Measurements from ENCODE around the gene PLCB4. TPM values are rescaled to one million over a fixed set of nuclear protein-coding genes. Genes with fewer than 3 reads are reported as not detected.

Gene PLCB4
- total RNA-seq, 1 experiment from 2014 or later: 12.6 TPM

- DNase-seq (ENCODE audit: low spot score) (no peak), ATAC-seq (no peak)
- no peak overlapping the region for H3K4me3 Mint-ChIP-seq
- TF ChIP-seq USF2 (CRISPR knock-in tag; IDR thresholded peaks at IDR 0.05) (no peak), GRHL2 (CRISPR knock-in tag; IDR thresholded peaks at IDR 0.05; ENCODE audit: insufficient replicate concordance, severe bottlenecking) (no peak), HMGXB4 (CRISPR knock-in tag; IDR thresholded peaks at IDR 0.05) (no peak), USF1 (CRISPR knock-in tag; IDR thresholded peaks at IDR 0.05) (no peak), EMX1 (CRISPR knock-in tag; IDR thresholded peaks at IDR 0.05) (no peak), NR1H2 (CRISPR knock-in tag; IDR thresholded peaks at IDR 0.05) (no peak)
- TF ChIP-seq, protein P1, sequence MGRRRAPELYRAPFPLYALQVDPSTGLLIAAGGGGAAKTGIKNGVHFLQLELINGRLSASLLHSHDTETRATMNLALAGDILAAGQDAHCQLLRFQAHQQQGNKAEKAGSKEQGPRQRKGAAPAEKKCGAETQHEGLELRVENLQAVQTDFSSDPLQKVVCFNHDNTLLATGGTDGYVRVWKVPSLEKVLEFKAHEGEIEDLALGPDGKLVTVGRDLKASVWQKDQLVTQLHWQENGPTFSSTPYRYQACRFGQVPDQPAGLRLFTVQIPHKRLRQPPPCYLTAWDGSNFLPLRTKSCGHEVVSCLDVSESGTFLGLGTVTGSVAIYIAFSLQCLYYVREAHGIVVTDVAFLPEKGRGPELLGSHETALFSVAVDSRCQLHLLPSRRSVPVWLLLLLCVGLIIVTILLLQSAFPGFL (CRISPR knock-in tag; IDR thresholded peaks at IDR 0.05; ENCODE audit: borderline replicate concordance): no peak
- no peaks in the 10 kb centered on the region for H3K27me3 Mint-ChIP-seq (ENCODE audit: low read depth)
- peaks cover 21% of the 10 kb centered on the region for H3K36me3 Mint-ChIP-seq
- no peaks in the 10 kb centered on the region for H3K4me1 Mint-ChIP-seq
- H3K27ac Mint-ChIP-seq: no peak overlapping the region
- CTCF ChIA-PET: interaction anchor here (1.2 to 5.2 kb wide), 4 partner anchors 11 to 160 kb away, joined by 5 to 30 read pairs (median 14); no protein-coding TSS in a partner anchor
- POLR2A ChIA-PET: no interaction called here
- peaks cover 8% of the 10 kb centered on the region for H3K9me3 Mint-ChIP-seq
These were observed 388.2 kb downstream of the PLCB4 start for GRCh38 chr20:9457136-9457535.

GRCh38 chr20:9458138-9458796 lies 389.4 kb downstream of the PLCB4 start:
- ChIA-PET POLR2A (no interaction called here), CTCF (interaction anchor here (0.6 to 5.2 kb wide), 8 partner anchors 10 to 159 kb away, joined by 3 to 30 read pairs (median 6); no protein-coding TSS in a partner anchor)
- Mint-ChIP-seq H3K27me3 (ENCODE audit: low read depth) (no peaks in the 10 kb centered on the region), H3K27ac (no peak overlapping the region), H3K36me3 (peaks cover 27% of the 10 kb centered on the region), H3K4me3 (no peak overlapping the region), H3K9me3 (peaks cover 15% of the 10 kb centered on the region), H3K4me1 (no peaks in the 10 kb centered on the region)
- ATAC-seq (peak; percentile 96), DNase-seq (ENCODE audit: low spot score) (peak; percentile 47)
- TF ChIP-seq ZNF423 (CRISPR knock-in tag; IDR thresholded peaks at IDR 0.05) (no peak), STAT6 (CRISPR knock-in tag; conservative IDR thresholded peaks at IDR 0.05; ENCODE audit: low read depth) (no peak), ATF6 (CRISPR knock-in tag; IDR thresholded peaks at IDR 0.05) (no peak), JUN (CRISPR knock-in tag; IDR thresholded peaks at IDR 0.05) (no peak), SMAD4 (CRISPR knock-in tag; IDR thresholded peaks at IDR 0.05) (no peak), NR3C1 (CRISPR knock-in tag; conservative IDR thresholded peaks at IDR 0.05; ENCODE audit: low read depth) (no peak), GABPB1 (CRISPR knock-in tag; IDR thresholded peaks at IDR 0.05) (no peak), TEAD4 (CRISPR knock-in tag; IDR thresholded peaks at IDR 0.05) (no peak)
- TF ChIP-seq, protein P2, sequence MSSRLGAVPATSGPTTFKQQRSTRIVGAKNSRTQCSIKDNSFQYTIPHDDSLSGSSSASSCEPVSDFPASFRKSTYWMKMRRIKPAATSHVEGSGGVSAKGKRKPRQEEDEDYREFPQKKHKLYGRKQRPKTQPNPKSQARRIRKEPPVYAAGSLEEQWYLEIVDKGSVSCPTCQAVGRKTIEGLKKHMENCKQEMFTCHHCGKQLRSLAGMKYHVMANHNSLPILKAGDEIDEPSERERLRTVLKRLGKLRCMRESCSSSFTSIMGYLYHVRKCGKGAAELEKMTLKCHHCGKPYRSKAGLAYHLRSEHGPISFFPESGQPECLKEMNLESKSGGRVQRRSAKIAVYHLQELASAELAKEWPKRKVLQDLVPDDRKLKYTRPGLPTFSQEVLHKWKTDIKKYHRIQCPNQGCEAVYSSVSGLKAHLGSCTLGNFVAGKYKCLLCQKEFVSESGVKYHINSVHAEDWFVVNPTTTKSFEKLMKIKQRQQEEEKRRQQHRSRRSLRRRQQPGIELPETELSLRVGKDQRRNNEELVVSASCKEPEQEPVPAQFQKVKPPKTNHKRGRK (CRISPR knock-in tag; IDR thresholded peaks at IDR 0.05; ENCODE audit: borderline replicate concordance): no peak
- TF ChIP-seq, protein P3, sequence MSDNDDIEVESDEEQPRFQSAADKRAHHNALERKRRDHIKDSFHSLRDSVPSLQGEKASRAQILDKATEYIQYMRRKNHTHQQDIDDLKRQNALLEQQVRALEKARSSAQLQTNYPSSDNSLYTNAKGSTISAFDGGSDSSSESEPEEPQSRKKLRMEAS (CRISPR knock-in tag; IDR thresholded peaks at IDR 0.05): no peak
- TF ChIP-seq, protein P4, sequence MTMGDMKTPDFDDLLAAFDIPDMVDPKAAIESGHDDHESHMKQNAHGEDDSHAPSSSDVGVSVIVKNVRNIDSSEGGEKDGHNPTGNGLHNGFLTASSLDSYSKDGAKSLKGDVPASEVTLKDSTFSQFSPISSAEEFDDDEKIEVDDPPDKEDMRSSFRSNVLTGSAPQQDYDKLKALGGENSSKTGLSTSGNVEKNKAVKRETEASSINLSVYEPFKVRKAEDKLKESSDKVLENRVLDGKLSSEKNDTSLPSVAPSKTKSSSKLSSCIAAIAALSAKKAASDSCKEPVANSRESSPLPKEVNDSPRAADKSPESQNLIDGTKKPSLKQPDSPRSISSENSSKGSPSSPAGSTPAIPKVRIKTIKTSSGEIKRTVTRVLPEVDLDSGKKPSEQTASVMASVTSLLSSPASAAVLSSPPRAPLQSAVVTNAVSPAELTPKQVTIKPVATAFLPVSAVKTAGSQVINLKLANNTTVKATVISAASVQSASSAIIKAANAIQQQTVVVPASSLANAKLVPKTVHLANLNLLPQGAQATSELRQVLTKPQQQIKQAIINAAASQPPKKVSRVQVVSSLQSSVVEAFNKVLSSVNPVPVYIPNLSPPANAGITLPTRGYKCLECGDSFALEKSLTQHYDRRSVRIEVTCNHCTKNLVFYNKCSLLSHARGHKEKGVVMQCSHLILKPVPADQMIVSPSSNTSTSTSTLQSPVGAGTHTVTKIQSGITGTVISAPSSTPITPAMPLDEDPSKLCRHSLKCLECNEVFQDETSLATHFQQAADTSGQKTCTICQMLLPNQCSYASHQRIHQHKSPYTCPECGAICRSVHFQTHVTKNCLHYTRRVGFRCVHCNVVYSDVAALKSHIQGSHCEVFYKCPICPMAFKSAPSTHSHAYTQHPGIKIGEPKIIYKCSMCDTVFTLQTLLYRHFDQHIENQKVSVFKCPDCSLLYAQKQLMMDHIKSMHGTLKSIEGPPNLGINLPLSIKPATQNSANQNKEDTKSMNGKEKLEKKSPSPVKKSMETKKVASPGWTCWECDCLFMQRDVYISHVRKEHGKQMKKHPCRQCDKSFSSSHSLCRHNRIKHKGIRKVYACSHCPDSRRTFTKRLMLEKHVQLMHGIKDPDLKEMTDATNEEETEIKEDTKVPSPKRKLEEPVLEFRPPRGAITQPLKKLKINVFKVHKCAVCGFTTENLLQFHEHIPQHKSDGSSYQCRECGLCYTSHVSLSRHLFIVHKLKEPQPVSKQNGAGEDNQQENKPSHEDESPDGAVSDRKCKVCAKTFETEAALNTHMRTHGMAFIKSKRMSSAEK (CRISPR knock-in tag; IDR thresholded peaks at IDR 0.05; ENCODE audit: borderline replicate concordance): no peak

Measured in WTC11 (cell line).